Astrocyte (in vitro differentiated cells and primary cell): ENCODE data around the gene GNAI2.

Experiments
- EZH2 ChIP-seq: IDR thresholded peaks from 2 replicates; pipeline ENCODE4 v1.6.1; 2012; ENCODE audit warnings: mild to moderate bottlenecking, low read length, inconsistent platforms; ENCODE audit not compliant: insufficient read depth
- TF ChIP-seq, protein P1 (sequence below): IDR thresholded peaks from 2 replicates; pipeline ENCODE4 v1.5.1; 2011; ENCODE audit warnings: low read depth, mild to moderate bottlenecking, inconsistent platforms, low read length, moderate library complexity; ENCODE audit not compliant: insufficient read depth

DNA sequence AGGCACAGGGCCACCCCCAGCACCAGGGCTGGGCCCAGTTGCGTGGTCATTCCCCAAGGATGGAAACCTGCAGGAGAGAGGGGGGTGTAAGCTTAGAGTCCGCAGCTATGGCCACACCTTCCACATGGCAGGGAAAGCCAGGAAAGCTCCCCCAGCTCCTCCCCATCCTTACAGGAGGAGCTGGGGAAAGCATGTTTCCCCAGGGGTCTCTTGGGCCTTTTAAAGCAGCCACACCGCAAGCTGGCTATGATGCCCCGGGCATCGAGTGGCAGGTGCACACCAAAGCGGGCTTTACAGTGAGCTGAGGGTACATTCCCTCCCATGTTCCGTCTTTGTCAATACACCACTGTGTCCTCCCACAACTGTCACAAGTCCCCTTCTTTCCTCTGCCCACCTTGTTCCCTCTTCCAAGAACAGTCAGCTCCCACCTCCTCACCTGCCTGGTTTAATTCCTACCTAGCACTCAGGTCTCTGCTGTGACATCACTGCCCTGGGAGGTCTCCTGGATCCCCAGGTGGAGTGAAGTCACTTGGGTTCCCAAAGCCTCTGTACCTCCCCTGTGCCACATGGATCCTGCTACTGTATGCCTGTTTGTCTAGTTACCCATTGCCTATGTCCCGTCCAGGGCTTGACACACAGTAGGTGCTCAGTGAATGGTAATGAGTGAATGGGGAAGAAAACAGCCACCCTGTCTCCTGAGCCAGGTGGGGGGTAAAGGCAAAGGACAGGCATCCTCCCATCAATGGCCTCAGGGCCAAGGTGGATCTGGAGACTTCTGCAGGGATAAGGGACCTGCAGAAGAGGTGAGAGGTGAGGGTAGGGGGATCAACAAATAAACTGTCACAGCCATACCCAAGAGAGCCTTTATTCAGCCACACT is 59.8 kb downstream of the GNAI2 start:
- TF ChIP-seq, protein P1, sequence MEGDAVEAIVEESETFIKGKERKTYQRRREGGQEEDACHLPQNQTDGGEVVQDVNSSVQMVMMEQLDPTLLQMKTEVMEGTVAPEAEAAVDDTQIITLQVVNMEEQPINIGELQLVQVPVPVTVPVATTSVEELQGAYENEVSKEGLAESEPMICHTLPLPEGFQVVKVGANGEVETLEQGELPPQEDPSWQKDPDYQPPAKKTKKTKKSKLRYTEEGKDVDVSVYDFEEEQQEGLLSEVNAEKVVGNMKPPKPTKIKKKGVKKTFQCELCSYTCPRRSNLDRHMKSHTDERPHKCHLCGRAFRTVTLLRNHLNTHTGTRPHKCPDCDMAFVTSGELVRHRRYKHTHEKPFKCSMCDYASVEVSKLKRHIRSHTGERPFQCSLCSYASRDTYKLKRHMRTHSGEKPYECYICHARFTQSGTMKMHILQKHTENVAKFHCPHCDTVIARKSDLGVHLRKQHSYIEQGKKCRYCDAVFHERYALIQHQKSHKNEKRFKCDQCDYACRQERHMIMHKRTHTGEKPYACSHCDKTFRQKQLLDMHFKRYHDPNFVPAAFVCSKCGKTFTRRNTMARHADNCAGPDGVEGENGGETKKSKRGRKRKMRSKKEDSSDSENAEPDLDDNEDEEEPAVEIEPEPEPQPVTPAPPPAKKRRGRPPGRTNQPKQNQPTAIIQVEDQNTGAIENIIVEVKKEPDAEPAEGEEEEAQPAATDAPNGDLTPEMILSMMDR = no peak
- TF ChIP-seq EZH2 = no peak
